GM12878 (cell line): ENCODE results near the gene ARRB2. TPM values are rescaled to one million over a fixed set of nuclear protein-coding genes. Genes with fewer than 3 reads are reported as not detected.

Source experiments
- ATAC-seq: fragments of 200-7000 bp; cut with Tn5 transposase; 3 replicates; pipeline ENCODE4 v1.9.1; 2020; ENCODE audit warnings: mild to moderate bottlenecking, moderate library complexity
- BruUV-seq: library from RNA; stranded (reverse); fragments of 400-500 nt; replicated peaks from 2 replicates; lab custom pipeline; 2021; lab: Mats Ljungman, UMichigan
- CTCF ChIA-PET: fragments of 300-600 bp; sonication (Branson Sonifier 250); formaldehyde crosslinking; extraction: SDS; loops from one replicate; lab custom pipeline; 2021; ENCODE audit warnings: inconsistent platforms; lab: Yijun Ruan, JAX
- POLR2A ChIA-PET: fragments of 350-600 bp; formaldehyde crosslinking; extraction: SDS; loops from one replicate; lab custom pipeline; 2021; ENCODE audit warnings: inconsistent platforms; lab: Charles Lee
- RAD21 ChIA-PET: fragments of 300-600 bp; sonication (Branson Sonifier 250); formaldehyde crosslinking; loops from one replicate; lab custom pipeline; 2023; ENCODE audit warnings: antibody characterized with exemption; ENCODE audit not compliant: unreplicated experiment; lab: Charles Lee
- SMC1A ChIA-PET: fragments of 300-600 bp; sonication (Branson Sonifier 250); formaldehyde crosslinking; loops from one replicate; lab custom pipeline; 2023; ENCODE audit not compliant: unreplicated experiment, uncharacterized antibody; lab: Charles Lee
- DNase-seq: peaks from one replicate; pipeline ENCODE4 v3.0.0-alpha.2; 2011; ENCODE audit warnings: low read depth, low spot score
- FAIRE-seq: peaks from 3 replicates; lab custom pipeline; 2011; peaks lifted over from hg19 to GRCh38; lab: Jason Lieb, UNC
- H2AFZ ChIP-seq: 2 replicates; pipeline ENCODE4 v1.6.0; 2011; ENCODE audit warnings: low read depth, low read length, control low read depth; ENCODE audit not compliant: control insufficient read depth
- H3K27ac ChIP-seq: 2 replicates; pipeline ENCODE4 v1.5.1; 2011; ENCODE audit warnings: control low read depth; ENCODE audit not compliant: control insufficient read depth, insufficient read depth
- H3K27me3 ChIP-seq, 2 experiments: replicated peaks in 1 of 2; 2 replicates each; pipeline versions ENCODE4 v1.6.0 to v1.6.1; 2011; ENCODE audit warnings: low read length in 1 of 2; ENCODE audit not compliant: control insufficient read depth in 2 of 2, insufficient read depth in 2 of 2
- H3K36me3 ChIP-seq, 2 experiments: 2 replicates each; pipeline ENCODE4 v1.5.1; 2011; ENCODE audit warnings: low read length in 1 of 2; ENCODE audit not compliant: control insufficient read depth in 2 of 2, insufficient read depth in 2 of 2
- H3K4me1 ChIP-seq: 2 replicates; pipeline ENCODE4 v1.6.1; 2011; ENCODE audit warnings: mild to moderate bottlenecking, low read length, moderate library complexity, mixed read lengths; ENCODE audit not compliant: control insufficient read depth, insufficient read depth
- H3K4me2 ChIP-seq: 2 replicates; pipeline ENCODE4 v1.6.0; 2011; ENCODE audit warnings: control low read depth; ENCODE audit not compliant: control insufficient read depth, insufficient read depth
- H3K4me3 ChIP-seq: fragments of 200-600 bp; sonication (generic); 2 replicates; pipeline ENCODE4 v1.5.1; 2016
- H3K79me2 ChIP-seq: 2 replicates; pipeline ENCODE4 v1.6.0; 2011; ENCODE audit warnings: low read length; ENCODE audit not compliant: control insufficient read depth, insufficient read depth
- H3K9ac ChIP-seq: 2 replicates; pipeline ENCODE4 v1.8.0; 2011; ENCODE audit warnings: low read length, control low read depth, mixed read lengths; ENCODE audit not compliant: control insufficient read depth, insufficient read depth
- H3K9me3 ChIP-seq: replicated peaks from 3 replicates; pipeline ENCODE4 v1.5.1; 2011; ENCODE audit warnings: mild to moderate bottlenecking, low read length; ENCODE audit not compliant: control insufficient read depth, insufficient read depth
- H4K20me1 ChIP-seq: 2 replicates; pipeline ENCODE4 v1.6.0; 2011; ENCODE audit not compliant: control insufficient read depth, insufficient read depth
- ATF2 ChIP-seq: IDR thresholded peaks from 2 replicates; pipeline ENCODE4 v1.6.1; 2012; ENCODE audit warnings: low read length, inconsistent platforms
- CHD4 ChIP-seq: fragments of 200-600 bp; sonication (generic); IDR thresholded peaks from 2 replicates; pipeline ENCODE4 v1.6.1; 2016; ENCODE audit warnings: mild to moderate bottlenecking
- CREB1 ChIP-seq: IDR thresholded peaks from 2 replicates; pipeline ENCODE4 v1.6.1; 2012; ENCODE audit warnings: low read depth, mild to moderate bottlenecking, inconsistent platforms
- E2F4 ChIP-seq: IDR thresholded peaks from 2 replicates; pipeline ENCODE4 v1.6.1; 2012; ENCODE audit warnings: low read depth, low read length, improper control_type of control experiment
- IKZF2 ChIP-seq, 2 experiments: fragments of 450-650 bp; IDR thresholded peaks; 2 replicates each; pipeline ENCODE4 v1.6.1; 2017; ENCODE audit warnings: mild to moderate bottlenecking in 2 of 2, moderate library complexity in 2 of 2
- JUNB ChIP-seq: IDR thresholded peaks from 2 replicates; pipeline ENCODE4 v1.6.1; 2016; ENCODE audit warnings: antibody characterized with exemption, mild to moderate bottlenecking
- MEF2A ChIP-seq: IDR thresholded peaks from 2 replicates; pipeline ENCODE4 v1.6.1; 2011; ENCODE audit warnings: low read depth, mild to moderate bottlenecking, low read length, moderate library complexity; ENCODE audit not compliant: insufficient read depth
- MLLT1 ChIP-seq: fragments of 450-650 bp; IDR thresholded peaks from 2 replicates; pipeline ENCODE4 v1.6.1; 2016; ENCODE audit warnings: mild to moderate bottlenecking
- MXI1 ChIP-seq: fragments of 150-350 bp; IDR thresholded peaks from 2 replicates; pipeline ENCODE4 v1.6.1; 2011; ENCODE audit warnings: low read depth, mild to moderate bottlenecking, inconsistent platforms, low read length, improper control_type of control experiment
- NBN ChIP-seq: fragments of 450-650 bp; IDR thresholded peaks from 2 replicates; pipeline ENCODE4 v1.6.1; 2016
- PKNOX1 ChIP-seq: fragments of 450-650 bp; IDR thresholded peaks from 2 replicates; pipeline ENCODE4 v1.6.1; 2016; ENCODE audit warnings: mild to moderate bottlenecking
- RAD21 ChIP-seq: IDR thresholded peaks from 2 replicates; pipeline ENCODE4 v1.6.1; 2011; ENCODE audit warnings: mild to moderate bottlenecking, low read depth, low read length, moderate library complexity; ENCODE audit not compliant: insufficient read depth
- USF1 ChIP-seq: IDR thresholded peaks from 2 replicates; pipeline ENCODE4 v1.6.1; 2011; ENCODE audit warnings: borderline replicate concordance, low read depth, mild to moderate bottlenecking, moderate library complexity, mixed read lengths, low read length; ENCODE audit not compliant: insufficient read depth; ENCODE audit errors: extremely low read length
- YBX1 ChIP-seq: fragments of 450-650 bp; IDR thresholded peaks from 2 replicates; pipeline ENCODE4 v1.6.1; 2016; ENCODE audit warnings: antibody characterized with exemption
- ZNF622 ChIP-seq: fragments of 450-650 bp; IDR thresholded peaks from 2 replicates; pipeline ENCODE4 v1.6.1; 2017; ENCODE audit warnings: mild to moderate bottlenecking, inconsistent platforms
- whole genome bisulfite sequencing: methylation state at CpG from one replicate; pipeline ENCODE4 v1.1.6; 2016; ENCODE audit warnings: low lambda C conversion rate; ENCODE audit not compliant: insufficient replicate concordance, insufficient coverage; ENCODE audit errors: missing lambda C conversion rate; 5-methylcytosine and 5-hydroxymethylcytosine counted together
- in situ Hi-C: fragments of 300-500 bp; cut with MboI; formaldehyde crosslinking; loops from 9 replicates; pipeline ENCODE4 v1.14.3; 2018; ENCODE audit warnings: mixed read lengths
- intact Hi-C: fragments of 100-400 bp; cut with micrococcal nuclease; formaldehyde crosslinking; loops from one replicate; pipeline ENCODE4 v1.14.2; 2022; ENCODE audit not compliant: unreplicated experiment
- polyA plus RNA-seq, 11 experiments: library from polyadenylated mRNA; depleted of rRNA in 4 of 11; unstranded in 6 of 11; stranded (reverse) in 5 of 11; fragments of >200 nt; fragmentation: Nextera tagmentation in 4 of 11; fragmentation: Illumina TruSeq in 1 of 11; extraction: Ambion mirVana in 4 of 11; extraction: Trizol in 1 of 11; gene quantifications; 1 replicate in 1 of 11; 2 replicates in 10 of 11; pipeline versions ENCODE4 v1.2.1 to v1.2.3, GENCODE V29; 2011 to 2016; ENCODE audit warnings: inconsistent platforms in 2 of 11, missing spikeins in 2 of 11, low read depth in 1 of 11
- total RNA-seq, 4 experiments: library from RNA; depleted of rRNA in 3 of 4; stranded (reverse); fragments of >200 nt in 3 of 4; fragmentation: Illumina TruSeq in 1 of 4; extraction: Trizol in 1 of 4; gene quantifications; 2 replicates each; pipeline versions ENCODE4 v1.2.1 to v1.2.3, GENCODE V29; 2013 to 2021

Gene ARRB2
- total and polyA plus RNA-seq, 10 of the 15 experiments (the other 5 are each of a cell fraction or from before 2014, with no cell fraction given), result 6.5 to 75.2 (median 43.1) TPM

- TF ChIP-seq E2F4, result no peak
Observed at GRCh38 chr17:4693416-4693815, 17.0 kb upstream of the ARRB2 start (continued).

- in situ Hi-C loops (no loop called here), intact Hi-C loops (no loop called here)
- BruUV-seq, result no TSS peak
- Histone ChIP-seq H3K9ac (peak overlapping the region; percentile 63), H3K4me1 (peaks cover 19% of the 10 kb centered on the region), H3K9me3 (no peaks in the 10 kb centered on the region), H4K20me1 (no peaks in the 10 kb centered on the region; the same call in 1 of the 2 replicates), H3K4me3 (peak overlapping the region; percentile 30), H3K27me3 (no peaks in the 10 kb centered on the region), H3K79me2 (peaks cover 30% of the 10 kb centered on the region), H2AFZ (peak overlapping the region; percentile 64), H3K36me3 (peaks cover 0 to 3% of the 10 kb centered on the region in 2 experiments; a peak in 2 of 4 replicates), H3K4me2 (peak overlapping the region; percentile 97), H3K27ac (peak overlapping the region; percentile 50)
- SMC1A ChIA-PET, result interaction anchor here (1.2 kb wide), 1 partner anchor 18 kb away, joined by 3 read pairs; no protein-coding TSS in a partner anchor
- ATAC-seq (peak; percentile 96), FAIRE-seq (peak; percentile 81), DNase-seq (peak; percentile 55)
- POLR2A ChIA-PET, result no interaction called here
- CTCF ChIA-PET, result interaction anchor here (1.4 to 1.6 kb wide), 2 partner anchors 36 to 94 kb away, joined by 3 to 4 read pairs; no protein-coding TSS in a partner anchor
- 4% methylated on average over 6 of the region's 6 CpGs for WGBS
- RAD21 ChIA-PET, result interaction anchor here (1.3 kb wide), 1 partner anchor 14 kb away, joined by 3 read pairs; the partner anchor contains the start of gene ARRB2
- no peak for TF ChIP-seq ATF2
- TF ChIP-seq IKZF2 (IDR thresholded peaks at IDR 0.05), result peak in 1 of 2 experiments; percentile 50; a peak in 2 of 4 replicates
- TF ChIP-seq YBX1, result no peak
- TF ChIP-seq ZNF622, result no peak
- no peak for TF ChIP-seq USF1
- TF ChIP-seq PKNOX1, result no peak
- TF ChIP-seq CHD4, result no peak
- no peak for TF ChIP-seq RAD21
- 0 out of 2 replicates have a peak, but pooled peaks have one; percentile 66 for TF ChIP-seq MLLT1
- peak; percentile 91 for TF ChIP-seq MXI1
- TF ChIP-seq JUNB, result peak; percentile 72; the same call in 1 of the 2 replicates
- peak; percentile 56; the same call in 1 of the 2 replicates for TF ChIP-seq CREB1
- TF ChIP-seq NBN, result peak; percentile 60; the same call in 1 of the 2 replicates
- no peak for TF ChIP-seq MEF2A
Observed at GRCh38 chr17:4696437-4696805, 14.0 kb upstream of the ARRB2 start.
